GM10248 (cell line): ENCODE measurements around the gene RRAD.
"Not testable (repeated sequence)": the region's sequence is repeated elsewhere in the genome, so short reads cannot be mapped to it uniquely, and the experiment has no call there.

Experiments used
- CTCF ChIA-PET: fragments of 300-600 bp; sonication (Branson Sonifier 250); formaldehyde crosslinking; extraction: SDS; loops from one replicate; lab custom pipeline; 2021; ENCODE audit warnings: antibody characterized with exemption; lab: Yijun Ruan, JAX
- POLR2A ChIA-PET: fragments of 350-650 bp; sonication (Branson Sonifier 250); formaldehyde crosslinking; extraction: SDS; loops from one replicate; lab custom pipeline; 2020; ENCODE audit warnings: antibody characterized with exemption; lab: Yijun Ruan, JAX
- DNase-seq: peaks from one replicate; pipeline ENCODE4 v3.0.0; 2012; ENCODE audit errors: extremely low spot score
- CTCF ChIP-seq: IDR thresholded peaks from 2 replicates; pipeline ENCODE4 v1.5.1; 2012; ENCODE audit warnings: mild to moderate bottlenecking, low read depth; ENCODE audit errors: extremely low read depth, missing control alignments, control extremely low read depth

Gene RRAD

DNA sequence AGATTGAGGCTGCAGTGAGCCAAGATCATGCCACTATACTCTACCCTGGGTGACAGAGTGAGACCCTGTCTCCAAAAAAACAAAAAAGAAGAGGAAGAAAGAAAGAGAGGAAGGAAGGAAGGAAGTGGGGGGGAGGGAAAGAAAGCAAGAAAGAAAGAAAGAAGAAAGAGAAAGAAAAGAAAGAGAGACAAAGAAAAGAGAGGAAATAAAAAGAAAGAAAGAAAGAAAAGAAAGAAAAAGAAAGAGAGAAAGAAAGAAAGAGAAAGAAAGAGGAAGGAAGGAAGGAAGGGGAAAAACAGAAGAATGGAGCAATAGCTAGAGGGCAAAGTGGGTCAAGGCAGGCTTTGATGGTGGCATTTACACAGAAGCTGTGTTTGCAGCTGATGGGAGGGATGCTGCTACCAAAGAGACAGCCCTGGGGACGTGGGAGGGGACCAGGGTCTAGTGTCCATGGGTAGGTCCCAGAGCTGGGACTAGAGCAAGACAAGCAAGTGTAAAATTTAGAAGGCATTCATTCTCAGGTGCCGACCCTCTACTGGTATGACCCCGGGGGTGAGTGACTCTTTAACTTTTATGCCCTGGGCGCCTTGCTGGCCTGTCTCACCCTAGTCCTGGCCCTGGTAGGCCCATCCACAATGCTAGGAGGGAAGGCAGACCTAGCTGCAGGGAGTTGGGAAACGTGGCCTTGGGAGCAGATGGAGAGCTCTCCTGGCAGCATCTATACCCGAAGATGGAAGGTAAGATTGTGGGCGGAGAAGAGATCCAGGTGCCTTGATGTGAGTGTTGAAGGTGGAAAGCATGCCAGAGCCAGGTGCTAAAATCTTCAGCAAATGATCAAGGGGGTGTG, 33.7 kb upstream of the RRAD start:
- no peak for TF ChIP-seq CTCF
- ChIA-PET POLR2A (no interaction called here), CTCF (interaction anchor here (0.8 to 7.0 kb wide), 10 partner anchors 12 to 302 kb away, joined by 3 to 32 read pairs (median 3); partner anchors contain the start of gene NOL3)
- DNase-seq = no peak

DNA sequence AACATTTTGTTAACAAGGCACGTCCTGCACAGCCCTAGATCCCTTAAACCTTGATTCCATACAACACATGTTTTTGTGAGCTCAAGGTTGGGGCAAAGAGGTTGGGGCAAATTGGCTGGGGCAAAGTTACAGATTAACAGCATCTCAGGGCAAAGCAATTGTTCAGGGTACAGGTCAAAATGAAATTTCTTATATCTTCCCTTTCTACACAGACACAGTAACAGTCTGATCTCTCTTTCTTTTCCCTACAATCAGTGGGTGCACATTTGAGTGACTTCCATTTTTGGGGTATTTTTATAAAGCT, 30.8 kb upstream of the RRAD start:
- POLR2A ChIA-PET, DNase-seq: not testable (repeated sequence)
- CTCF ChIA-PET = interaction anchor here (1.3 to 7.0 kb wide), 9 partner anchors 9 to 229 kb away, joined by 3 to 32 read pairs (median 4); no protein-coding TSS in a partner anchor

DNA sequence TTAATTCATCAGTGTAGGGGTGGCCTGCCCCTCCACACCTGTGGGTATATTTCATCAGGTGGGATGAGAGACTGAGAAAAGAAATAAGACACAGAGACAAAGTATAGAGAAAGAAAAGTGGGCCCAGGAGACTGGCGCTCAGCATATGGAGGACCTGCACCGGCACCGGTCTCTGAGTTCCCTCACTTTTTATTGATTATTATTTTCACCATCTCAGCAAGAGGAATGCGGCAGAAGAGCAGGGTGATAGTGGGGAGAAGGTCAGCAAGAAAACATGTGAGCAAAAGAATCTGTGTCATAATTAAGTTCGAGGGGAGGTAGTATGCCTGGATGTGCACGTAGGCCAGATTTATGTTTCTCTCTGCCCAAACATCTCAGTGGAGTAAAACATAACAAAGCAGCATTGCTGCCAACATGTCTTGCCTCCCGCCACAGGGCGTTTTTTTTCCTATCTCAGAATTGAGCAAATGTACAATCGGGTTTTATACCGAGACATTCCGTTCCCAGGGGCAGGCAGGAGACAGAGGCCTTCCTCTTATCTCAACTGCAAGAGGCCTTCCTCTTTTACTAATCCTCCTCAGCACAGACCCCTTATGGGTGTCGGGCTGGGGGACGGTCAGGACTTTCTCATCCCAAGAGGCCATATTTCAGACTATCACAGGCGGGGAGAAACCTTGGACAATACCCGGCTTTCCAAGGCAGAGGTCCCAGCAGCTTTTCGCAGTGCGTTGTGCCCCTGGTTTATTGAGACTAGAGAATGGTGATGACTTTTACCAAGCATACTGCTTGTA, 30.2 kb upstream of the RRAD start:
- CTCF ChIA-PET = interaction anchor here (1.3 to 7.0 kb wide), 5 partner anchors 9 to 229 kb away, joined by 3 to 32 read pairs (median 5); no protein-coding TSS in a partner anchor
- POLR2A ChIA-PET, DNase-seq: not testable (repeated sequence)

- TF ChIP-seq CTCF = peak; percentile 84
Observed at GRCh38 chr16:66954097-66954659, 28.8 kb upstream of the RRAD start.

DNA sequence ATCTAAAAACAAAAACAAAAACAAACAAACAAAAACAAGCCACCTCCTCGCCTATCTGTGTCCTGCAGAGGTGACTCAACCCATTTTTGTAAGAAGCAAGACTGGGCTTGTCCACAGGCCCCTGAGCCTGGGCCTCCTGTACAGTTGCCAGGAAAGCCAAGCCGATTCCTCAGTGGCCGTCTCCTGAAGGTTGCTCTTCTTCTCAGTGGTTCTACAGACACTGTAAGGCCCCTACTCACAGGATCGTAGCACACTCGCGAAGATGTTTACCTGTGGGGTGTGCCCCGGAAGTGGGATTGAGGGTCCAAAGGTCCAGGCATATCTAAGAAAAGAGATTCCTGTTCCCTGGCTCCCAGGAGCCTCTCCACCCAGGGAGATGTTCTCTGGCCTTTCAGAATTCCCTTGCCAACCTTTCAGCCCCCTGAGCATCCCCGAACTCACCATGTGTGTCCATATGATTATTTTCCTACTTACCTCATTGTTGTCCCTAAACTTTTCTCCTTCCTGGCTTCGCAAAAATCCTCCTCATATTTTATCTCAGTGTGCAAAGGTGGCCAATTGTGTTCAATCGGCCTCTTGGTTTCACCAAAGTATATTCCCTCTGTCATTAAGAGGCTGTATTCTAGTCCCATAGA, 28.2 kb upstream of the RRAD start:
- POLR2A ChIA-PET = no interaction called here
- DNase-seq = no peak
- TF ChIP-seq CTCF = no peak
- CTCF ChIA-PET = interaction anchor here (0.7 to 4.2 kb wide), 38 partner anchors 9 to 510 kb away, joined by 3 to 28 read pairs (median 4); partner anchors contain the start of genes B3GNT9, CES3, CES4A and CIAO2B

More at GRCh38 chr16:66954097-66954659, 28.8 kb upstream of the RRAD start:
- DNase-seq = peak; percentile 79
- POLR2A ChIA-PET = no interaction called here
- CTCF ChIA-PET = interaction anchor here (0.7 to 4.2 kb wide), 36 partner anchors 8 to 510 kb away, joined by 3 to 28 read pairs (median 4); partner anchors contain the start of genes B3GNT9, CES3, CES4A and FBXL8

- DNase-seq = no peak
- no peak for TF ChIP-seq CTCF
- ChIA-PET CTCF (interaction anchor here (0.7 to 4.2 kb wide), 17 partner anchors 9 to 466 kb away, joined by 3 to 28 read pairs (median 4); partner anchors contain the start of genes CES3, CIAO2B, FBXL8 and TRADD), POLR2A (interaction anchor here (1.2 kb wide), 1 partner anchor 9 kb away, joined by 3 read pairs; the partner anchor contains the start of gene CES3)
Observed at GRCh38 chr16:66952430-66953110, 27.2 kb upstream of the RRAD start.
